Measurements from ENCODE around the gene ERP44.

- TF ChIP-seq EZH2 (optimal IDR thresholded peaks at IDR 0.05; ENCODE audit: low read depth, low read length) (no peak), CTCF (IDR thresholded peaks at IDR 0.05; ENCODE audit: low read length) (no peak)
Observed at GRCh38 chr9:99948482-99948881, 150.3 kb downstream of the ERP44 start.
